Measurements from ENCODE around the gene RPL37A.

DNA sequence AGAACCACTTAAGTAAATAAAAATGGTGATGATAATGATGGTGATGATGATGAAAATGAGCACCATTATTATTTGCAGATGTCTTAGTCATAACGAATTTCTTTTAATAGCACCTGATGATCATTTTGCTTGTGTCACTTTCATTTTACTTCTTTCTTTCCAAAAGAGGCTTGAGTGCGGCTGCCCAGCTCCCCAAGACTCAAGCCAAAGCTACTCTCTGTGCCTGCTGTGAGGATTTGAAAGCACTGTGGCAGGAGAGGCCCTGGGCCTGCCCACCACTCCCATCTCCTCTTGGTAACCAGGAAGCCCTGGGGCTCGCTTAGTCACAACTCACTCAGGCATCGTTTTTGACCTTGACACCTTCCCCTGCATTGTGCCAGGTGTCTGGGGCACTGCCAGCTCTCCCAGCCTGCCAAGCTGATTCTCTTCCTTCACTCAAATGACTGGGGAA is 41.2 kb downstream of the RPL37A start:
- TF ChIP-seq, protein P1, sequence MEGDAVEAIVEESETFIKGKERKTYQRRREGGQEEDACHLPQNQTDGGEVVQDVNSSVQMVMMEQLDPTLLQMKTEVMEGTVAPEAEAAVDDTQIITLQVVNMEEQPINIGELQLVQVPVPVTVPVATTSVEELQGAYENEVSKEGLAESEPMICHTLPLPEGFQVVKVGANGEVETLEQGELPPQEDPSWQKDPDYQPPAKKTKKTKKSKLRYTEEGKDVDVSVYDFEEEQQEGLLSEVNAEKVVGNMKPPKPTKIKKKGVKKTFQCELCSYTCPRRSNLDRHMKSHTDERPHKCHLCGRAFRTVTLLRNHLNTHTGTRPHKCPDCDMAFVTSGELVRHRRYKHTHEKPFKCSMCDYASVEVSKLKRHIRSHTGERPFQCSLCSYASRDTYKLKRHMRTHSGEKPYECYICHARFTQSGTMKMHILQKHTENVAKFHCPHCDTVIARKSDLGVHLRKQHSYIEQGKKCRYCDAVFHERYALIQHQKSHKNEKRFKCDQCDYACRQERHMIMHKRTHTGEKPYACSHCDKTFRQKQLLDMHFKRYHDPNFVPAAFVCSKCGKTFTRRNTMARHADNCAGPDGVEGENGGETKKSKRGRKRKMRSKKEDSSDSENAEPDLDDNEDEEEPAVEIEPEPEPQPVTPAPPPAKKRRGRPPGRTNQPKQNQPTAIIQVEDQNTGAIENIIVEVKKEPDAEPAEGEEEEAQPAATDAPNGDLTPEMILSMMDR (IDR thresholded peaks at IDR 0.05) = no peak
- TF ChIP-seq EZH2 (IDR thresholded peaks at IDR 0.05) = no peak
